ENCODE measurements around the gene RANBP17.
"Not testable (repeated sequence)": the region's sequence is repeated elsewhere in the genome, so short reads cannot be mapped to it uniquely, and the experiment has no call there.

Gene RANBP17

GRCh38 chr5:171261361-171261760 lies 399.5 kb downstream of the RANBP17 start:
- no peak for DNase-seq

- no peak for DNase-seq
These were observed 400.1 kb downstream of the RANBP17 start for GRCh38 chr5:171261904-171262303.

GRCh38 chr5:171263181-171263580 lies 401.4 kb downstream of the RANBP17 start:
- DNase-seq: no peak

GRCh38 chr5:171264843-171265242 lies 403.0 kb downstream of the RANBP17 start:
- no peak for DNase-seq

GRCh38 chr5:171268700-171269620 lies 407.1 kb downstream of the RANBP17 start:
- DNase-seq: no peak

GRCh38 chr5:171269717-171270116 lies 407.9 kb downstream of the RANBP17 start:
- peak; percentile 17 for DNase-seq

- no peak for DNase-seq
These were observed 408.3 kb downstream of the RANBP17 start for GRCh38 chr5:171270136-171270535.

GRCh38 chr5:171271798-171272197 lies 410.0 kb downstream of the RANBP17 start:
- no peak for DNase-seq

- DNase-seq: peak; percentile 26
These were observed 411.5 kb downstream of the RANBP17 start for GRCh38 chr5:171272996-171273970.

GRCh38 chr5:171275841-171276544 lies 414.2 kb downstream of the RANBP17 start:
- DNase-seq: no peak

- DNase-seq: no peak
These were observed 421.9 kb downstream of the RANBP17 start for GRCh38 chr5:171283753-171284152.

- DNase-seq: no peak
These were observed 423.6 kb downstream of the RANBP17 start for GRCh38 chr5:171285465-171285864.

- peak; percentile 22 for DNase-seq
These were observed 426.2 kb downstream of the RANBP17 start for GRCh38 chr5:171288066-171288465.

GRCh38 chr5:171291371-171291770 lies 429.6 kb downstream of the RANBP17 start:
- DNase-seq: no peak

- no peak for DNase-seq
These were observed 433.5 kb downstream of the RANBP17 start for GRCh38 chr5:171295299-171295698.

GRCh38 chr5:171295801-171296200 lies 434.0 kb downstream of the RANBP17 start:
- no peak for DNase-seq

GRCh38 chr5:171297941-171298340 lies 436.1 kb downstream of the RANBP17 start:
- not testable (repeated sequence) for DNase-seq

GRCh38 chr5:171299228-171299627 lies 437.4 kb downstream of the RANBP17 start:
- DNase-seq: no peak

GRCh38 chr5:171299851-171300250 lies 438.0 kb downstream of the RANBP17 start:
- no peak for DNase-seq

- DNase-seq: no peak
These were observed 438.5 kb downstream of the RANBP17 start for GRCh38 chr5:171300358-171300757.

GRCh38 chr5:171306166-171306565 lies 444.3 kb downstream of the RANBP17 start:
- DNase-seq: no peak

- no peak for DNase-seq
These were observed 445.2 kb downstream of the RANBP17 start for GRCh38 chr5:171306781-171307591.

All from kidney glomerular epithelial cell (primary cell).